Uterus (tissue), 4 donors: ENCODE data around the gene ARHGAP44. TPM values are rescaled to one million over a fixed set of nuclear protein-coding genes. Genes with fewer than 3 reads are reported as not detected.

Source experiments
- DNase-seq, 2 donors: peaks; one replicate each; pipeline ENCODE4 v3.0.0-alpha.2; 2019 to 2020
- H3K27ac ChIP-seq, 2 donors: fragments of 200-600 bp; sonication (generic); 1 replicate in 1 of 2; 2 replicates in 1 of 2; pipeline ENCODE4 v1.5.1; 2016 to 2018
- H3K27me3 ChIP-seq, 2 donors: fragments of 200-600 bp; sonication (generic); one replicate each; pipeline ENCODE4 v1.5.1; 2018 to 2019; ENCODE audit warnings: control low read depth in 1 of 2
- H3K36me3 ChIP-seq, 2 donors: fragments of 200-600 bp; sonication (generic); one replicate each; pipeline ENCODE4 v1.5.1; 2019; ENCODE audit warnings: control low read depth in 1 of 2
- H3K4me1 ChIP-seq, 2 donors: fragments of 200-600 bp; sonication (generic); one replicate each; pipeline ENCODE4 v1.5.1; 2018 to 2019; ENCODE audit warnings: control low read depth in 1 of 2
- H3K4me3 ChIP-seq, 2 donors: fragments of 200-600 bp; sonication (generic); 1 replicate in 1 of 2; 2 replicates in 1 of 2; pipeline ENCODE4 v1.5.1; 2018 to 2019; ENCODE audit warnings: mild to moderate bottlenecking in 1 of 2
- H3K9me3 ChIP-seq, 2 donors: fragments of 200-600 bp; sonication (generic); one replicate each; pipeline ENCODE4 v1.5.1; 2019; ENCODE audit warnings: control low read depth in 1 of 2
- POLR2A ChIP-seq, 2 donors: fragments of 450-650 bp; IDR thresholded peaks; one replicate each; pipeline ENCODE4 v1.6.1; 2016; ENCODE audit warnings: antibody characterized with exemption in 2 of 2, mild to moderate bottlenecking in 1 of 2, moderate library complexity in 1 of 2
- intact Hi-C: fragments of 100-400 bp; cut with DNase I; formaldehyde crosslinking; loops from one replicate; pipeline ENCODE4 v1.15.1; 2023; ENCODE audit warnings: low total_unique reads
- total RNA-seq, 4 donors: library from RNA; depleted of rRNA in 3 of 4; stranded (reverse); fragments of >200 nt in 3 of 4; gene quantifications; one replicate each; pipeline versions ENCODE4 v1.1.0 to v1.2.4, GENCODE V29; 2014 to 2023
- TF ChIP-seq, protein P1 (sequence below), 4 experiments: fragments of 200-600 bp in 2 of 4; fragments of 450-650 bp in 2 of 4; sonication (generic) in 2 of 4; IDR thresholded peaks; one replicate each; pipeline ENCODE4 v1.5.1; 2016 to 2019; ENCODE audit warnings: antibody characterized with exemption in 4 of 4, mild to moderate bottlenecking in 2 of 4, moderate library complexity in 1 of 4
- donor health status: DM: yes; HTN: yes; CAD: no.

ARHGAP44 gene
- total RNA-seq, 4 donors from 2014 or later, result 2.6 to 19.1 (median 13.2) TPM

DNA sequence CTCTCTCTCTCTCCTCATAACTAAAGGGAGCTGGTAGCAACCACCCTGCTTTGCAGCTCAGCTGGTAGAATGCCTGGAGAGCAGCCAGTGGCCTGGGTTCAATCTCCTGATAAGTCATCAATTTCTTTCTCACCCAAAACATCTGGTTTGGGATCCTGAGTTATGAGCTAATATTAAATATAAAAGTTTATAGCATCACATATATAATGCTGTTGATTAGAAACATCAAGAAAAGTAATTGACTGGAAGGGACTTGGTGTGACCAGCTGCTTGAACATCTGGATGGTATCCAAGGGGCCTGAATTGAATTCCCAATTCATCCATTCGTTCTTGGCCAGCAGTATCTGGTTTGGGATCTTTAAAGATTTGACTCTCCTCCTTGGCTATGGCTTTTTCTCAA, 240.8 kb downstream of the ARHGAP44 start:
- Histone ChIP-seq H3K27ac (no peak overlapping the region), H3K9me3 (no peaks in the 10 kb centered on the region), H3K4me3 (no peak overlapping the region), H3K27me3 (no peaks in the 10 kb centered on the region), H3K4me1 (no peaks in the 10 kb centered on the region), H3K36me3 (no peaks in the 10 kb centered on the region)
- no peak for TF ChIP-seq POLR2A (IDR thresholded peaks at IDR 0.05)
- TF ChIP-seq, protein P1, sequence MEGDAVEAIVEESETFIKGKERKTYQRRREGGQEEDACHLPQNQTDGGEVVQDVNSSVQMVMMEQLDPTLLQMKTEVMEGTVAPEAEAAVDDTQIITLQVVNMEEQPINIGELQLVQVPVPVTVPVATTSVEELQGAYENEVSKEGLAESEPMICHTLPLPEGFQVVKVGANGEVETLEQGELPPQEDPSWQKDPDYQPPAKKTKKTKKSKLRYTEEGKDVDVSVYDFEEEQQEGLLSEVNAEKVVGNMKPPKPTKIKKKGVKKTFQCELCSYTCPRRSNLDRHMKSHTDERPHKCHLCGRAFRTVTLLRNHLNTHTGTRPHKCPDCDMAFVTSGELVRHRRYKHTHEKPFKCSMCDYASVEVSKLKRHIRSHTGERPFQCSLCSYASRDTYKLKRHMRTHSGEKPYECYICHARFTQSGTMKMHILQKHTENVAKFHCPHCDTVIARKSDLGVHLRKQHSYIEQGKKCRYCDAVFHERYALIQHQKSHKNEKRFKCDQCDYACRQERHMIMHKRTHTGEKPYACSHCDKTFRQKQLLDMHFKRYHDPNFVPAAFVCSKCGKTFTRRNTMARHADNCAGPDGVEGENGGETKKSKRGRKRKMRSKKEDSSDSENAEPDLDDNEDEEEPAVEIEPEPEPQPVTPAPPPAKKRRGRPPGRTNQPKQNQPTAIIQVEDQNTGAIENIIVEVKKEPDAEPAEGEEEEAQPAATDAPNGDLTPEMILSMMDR (IDR thresholded peaks at IDR 0.05), result no peak
- no peak for DNase-seq
- intact Hi-C loops, result no loop called here

DNA sequence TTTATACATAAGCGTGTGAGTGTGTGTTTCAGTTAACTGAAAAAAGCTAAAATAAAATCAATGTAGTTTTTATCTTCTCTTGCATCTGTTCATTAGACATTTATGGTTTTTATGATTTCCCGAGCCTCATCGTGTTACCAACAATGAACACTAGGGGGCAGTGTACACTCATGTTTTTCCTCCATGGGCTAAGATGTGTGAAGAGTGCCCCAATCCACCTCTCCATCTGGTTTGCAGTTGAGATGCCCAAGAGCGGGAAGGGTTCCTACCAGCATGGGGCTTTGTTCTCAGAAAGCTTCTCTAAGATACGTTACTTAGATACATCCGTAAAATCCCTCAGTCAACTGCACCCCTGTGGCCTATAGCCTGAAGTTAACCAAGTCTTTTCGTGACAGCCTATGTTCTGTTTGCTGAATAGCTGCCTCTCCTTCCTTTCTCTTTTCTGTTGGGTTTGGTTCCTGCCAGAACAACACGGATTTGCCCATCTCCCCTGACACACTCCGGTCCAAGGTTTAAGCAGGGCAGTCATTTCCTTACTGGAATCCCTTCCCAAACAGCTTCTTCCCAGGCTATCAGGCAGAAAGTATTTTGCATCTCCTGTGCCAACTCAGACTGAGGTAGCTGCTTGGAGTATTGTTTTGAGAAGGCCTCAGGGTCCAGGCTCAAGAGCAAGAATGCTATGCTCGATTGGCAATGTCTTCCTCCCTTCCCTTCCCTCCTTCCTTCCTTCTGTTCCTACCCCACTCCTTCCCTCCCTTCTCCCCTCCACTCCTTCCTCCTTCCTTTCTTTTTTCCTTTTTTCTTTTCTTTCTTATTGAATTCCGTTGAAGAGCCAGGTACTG, 241.4 kb downstream of the ARHGAP44 start:
- no peak overlapping the region for H3K27ac ChIP-seq
- no peaks in the 10 kb centered on the region for H3K36me3 ChIP-seq
- DNase-seq, result peak in 1 of 2 donors; percentile 20
- H3K4me3 ChIP-seq, result no peak overlapping the region
- no peaks in the 10 kb centered on the region for H3K27me3 ChIP-seq
- H3K9me3 ChIP-seq, result no peaks in the 10 kb centered on the region
- no peaks in the 10 kb centered on the region for H3K4me1 ChIP-seq
- intact Hi-C loops, result no loop called here
- TF ChIP-seq, protein P1 (IDR thresholded peaks at IDR 0.05), result peak; percentile 32 to 64 (median 46)
- TF ChIP-seq POLR2A (IDR thresholded peaks at IDR 0.05), result no peak

DNA sequence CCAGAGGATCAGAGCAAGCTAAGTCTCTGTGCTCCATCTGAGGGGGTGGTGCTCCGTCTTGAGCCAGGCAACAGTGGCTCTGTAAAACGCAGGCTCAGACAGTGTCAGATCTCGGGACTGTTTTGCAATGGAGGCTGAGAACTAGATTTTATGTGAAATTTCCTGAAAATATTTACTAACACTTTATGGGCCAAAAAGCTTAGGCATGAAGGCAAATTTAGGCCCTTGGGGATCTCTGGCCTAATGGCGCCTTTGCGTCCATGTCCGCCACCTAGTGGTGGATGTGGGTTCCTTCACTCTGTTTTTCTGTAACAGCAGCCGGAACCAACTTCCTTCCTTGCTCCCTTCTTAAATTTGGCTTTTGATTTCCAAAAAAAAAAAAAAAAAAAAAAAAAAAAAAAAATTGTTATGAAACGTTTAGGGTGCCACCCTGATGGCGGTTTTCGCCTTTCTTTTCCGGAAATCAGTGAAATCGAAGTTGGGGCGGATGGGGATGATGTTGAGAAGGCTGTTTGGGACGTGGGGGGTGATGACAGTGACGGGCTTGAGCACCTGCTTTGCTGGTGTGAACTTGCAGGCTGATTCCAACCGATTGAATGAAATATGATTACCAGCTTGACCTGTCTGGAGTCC, 242.5 kb downstream of the ARHGAP44 start:
- Histone ChIP-seq H3K27ac (peak overlapping the region in 1 of 2 donors; percentile 10), H3K36me3 (no peaks in the 10 kb centered on the region), H3K4me1 (no peaks in the 10 kb centered on the region), H3K27me3 (no peaks in the 10 kb centered on the region), H3K9me3 (no peaks in the 10 kb centered on the region), H3K4me3 (no peak overlapping the region)
- DNase-seq, result peak; percentile 44 to 46
- TF ChIP-seq, protein P1 (IDR thresholded peaks at IDR 0.05), result peak; percentile 37 to 54 (median 44)
- no peak for TF ChIP-seq POLR2A (IDR thresholded peaks at IDR 0.05)
- intact Hi-C loops, result no loop called here

DNA sequence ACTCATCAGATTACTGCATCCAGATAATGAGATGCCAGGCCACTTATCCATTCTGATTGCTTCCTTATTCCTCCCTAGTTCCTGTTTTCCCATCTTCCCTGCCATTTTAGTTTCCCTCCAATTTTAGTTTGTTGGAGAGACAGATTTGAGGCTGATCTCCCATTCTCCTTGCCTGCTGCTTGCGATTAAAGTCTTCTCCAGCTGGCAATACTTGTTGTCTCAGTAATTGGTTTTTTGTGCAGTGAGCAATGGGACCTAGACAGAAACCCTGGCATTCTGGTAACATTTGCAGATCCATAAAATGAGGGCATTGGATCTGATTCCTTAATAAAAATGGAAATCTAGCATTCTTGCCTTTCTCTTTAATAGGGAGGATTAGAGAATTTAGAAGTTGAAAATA, 246.1 kb downstream of the ARHGAP44 start:
- Histone ChIP-seq H3K27ac (no peak overlapping the region), H3K4me1 (no peaks in the 10 kb centered on the region), H3K36me3 (no peaks in the 10 kb centered on the region), H3K4me3 (no peak overlapping the region), H3K9me3 (no peaks in the 10 kb centered on the region), H3K27me3 (no peaks in the 10 kb centered on the region)
- intact Hi-C loops, result no loop called here
- TF ChIP-seq, protein P1 (IDR thresholded peaks at IDR 0.05), result no peak
- TF ChIP-seq POLR2A (IDR thresholded peaks at IDR 0.05), result no peak
- DNase-seq, result no peak

DNA sequence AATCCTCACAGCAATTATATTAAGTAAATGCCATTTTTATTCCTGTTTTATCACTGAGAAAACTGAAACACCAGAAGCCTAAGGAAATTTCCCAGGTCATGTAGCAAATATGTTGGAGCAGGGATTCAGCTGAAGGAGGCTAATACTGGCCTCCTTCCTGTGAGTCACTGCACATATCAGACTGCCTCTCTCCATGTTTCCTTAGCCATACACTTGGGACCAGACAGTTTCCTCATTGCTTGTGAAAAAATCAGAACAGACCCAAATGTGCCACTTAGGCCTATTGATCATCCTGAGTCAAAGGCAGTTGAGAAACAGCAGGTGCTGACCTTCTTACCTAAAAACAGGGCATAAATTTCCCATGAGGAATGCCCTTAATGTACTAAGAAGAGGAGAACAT, 247.5 kb downstream of the ARHGAP44 start:
- Histone ChIP-seq H3K4me3 (no peak overlapping the region), H3K36me3 (no peaks in the 10 kb centered on the region), H3K9me3 (no peaks in the 10 kb centered on the region), H3K4me1 (no peaks in the 10 kb centered on the region), H3K27ac (no peak overlapping the region), H3K27me3 (no peaks in the 10 kb centered on the region)
- intact Hi-C loops, result no loop called here
- DNase-seq, result no peak
- TF ChIP-seq POLR2A (IDR thresholded peaks at IDR 0.05), result no peak
- TF ChIP-seq, protein P1 (IDR thresholded peaks at IDR 0.05), result no peak
